PC-3 (cell line): ENCODE data around the gene PARG.

Source experiments
- CTCF ChIP-seq: fragments of 300-600 bp; sonication (generic); conservative IDR thresholded peaks from 2 replicates; pipeline ENCODE4 v1.5.1; 2017; ENCODE audit warnings: antibody characterized with exemption, low read depth, mild to moderate bottlenecking, low read length
- EZH2phosphoT487 ChIP-seq: fragments of 300-600 bp; sonication (generic); IDR thresholded peaks from 2 replicates; pipeline ENCODE4 v1.6.1; 2018; ENCODE audit warnings: mild to moderate bottlenecking, antibody characterized with exemption, low read length, borderline replicate concordance

- TF ChIP-seq EZH2phosphoT487, result no peak
- no peak for TF ChIP-seq CTCF
These were observed 165.0 kb downstream of the PARG start for GRCh38 chr10:49776851-49777250.
